ENCODE measurements around the gene SMIM12.

SMIM12 gene, protein sequence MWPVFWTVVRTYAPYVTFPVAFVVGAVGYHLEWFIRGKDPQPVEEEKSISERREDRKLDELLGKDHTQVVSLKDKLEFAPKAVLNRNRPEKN

GRCh38 chr1:34859446-34860200 lies at the start of gene SMIM12:
TSS of gene SMIM12 (minus strand) at chr1:34859749. CDS start at chr1:34855977, 3,772 bp downstream.
- DNase-seq (ENCODE audit: low spot score) = peak; percentile 96

- DNase-seq (ENCODE audit: low spot score) = no peak
Measured at GRCh38 chr1:34908369-34908768, 48.8 kb upstream of the SMIM12 start.

DNA sequence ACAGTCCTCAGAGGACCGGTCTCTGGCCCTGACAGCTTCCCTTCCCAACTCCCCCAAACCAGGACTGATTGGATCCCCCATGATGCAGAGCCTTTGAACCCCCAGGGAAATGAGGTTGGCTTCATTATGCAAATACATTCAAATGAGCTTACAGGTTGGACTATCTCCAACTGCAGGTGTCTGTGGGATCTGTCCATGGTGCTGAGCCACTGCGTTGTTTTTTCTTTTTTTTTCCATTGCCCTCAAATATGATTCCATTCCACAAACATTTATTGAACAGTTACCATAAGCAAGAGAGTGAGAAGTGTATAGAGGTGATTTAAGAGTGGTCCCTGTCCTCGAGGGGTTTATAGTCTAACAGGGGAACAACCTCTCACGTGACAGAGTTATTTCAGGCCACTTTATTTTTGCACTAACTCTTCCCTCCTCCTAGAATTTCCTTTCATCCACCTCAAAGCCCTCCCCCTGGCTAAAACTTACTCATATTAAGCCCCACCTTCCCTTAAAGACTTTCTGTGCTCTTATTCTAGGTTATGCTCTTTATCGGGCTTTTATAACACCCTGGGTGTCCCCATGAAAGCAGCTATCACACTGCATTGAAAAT lies 48.0 kb upstream of the SMIM12 start:
- DNase-seq (ENCODE audit: low spot score) = no peak

- DNase-seq (ENCODE audit: low spot score) = no peak
Measured at GRCh38 chr1:34906756-34907155, 47.2 kb upstream of the SMIM12 start.

DNA sequence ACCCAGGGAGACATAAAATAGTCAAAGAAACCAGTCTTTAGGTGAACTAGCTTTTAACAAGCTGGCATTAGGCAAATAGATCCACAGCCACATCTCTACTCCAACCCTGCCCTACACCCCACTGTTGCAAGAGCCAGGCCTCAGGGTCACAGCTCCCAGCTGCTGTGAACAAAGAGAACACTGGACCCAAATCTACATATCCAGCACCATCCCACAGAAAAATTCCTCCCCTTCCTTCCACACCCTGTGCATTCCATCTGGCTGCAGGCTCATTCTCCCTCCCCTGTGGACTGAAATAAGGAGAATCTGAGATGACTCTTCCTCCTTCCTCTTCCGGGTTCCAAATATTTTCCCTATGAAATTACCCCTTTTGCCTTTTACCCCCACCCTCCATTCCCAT lies 46.7 kb upstream of the SMIM12 start:
- DNase-seq (ENCODE audit: low spot score) = no peak

GRCh38 chr1:34905098-34905459 lies 45.5 kb upstream of the SMIM12 start:
- DNase-seq (ENCODE audit: low spot score) = no peak

DNA sequence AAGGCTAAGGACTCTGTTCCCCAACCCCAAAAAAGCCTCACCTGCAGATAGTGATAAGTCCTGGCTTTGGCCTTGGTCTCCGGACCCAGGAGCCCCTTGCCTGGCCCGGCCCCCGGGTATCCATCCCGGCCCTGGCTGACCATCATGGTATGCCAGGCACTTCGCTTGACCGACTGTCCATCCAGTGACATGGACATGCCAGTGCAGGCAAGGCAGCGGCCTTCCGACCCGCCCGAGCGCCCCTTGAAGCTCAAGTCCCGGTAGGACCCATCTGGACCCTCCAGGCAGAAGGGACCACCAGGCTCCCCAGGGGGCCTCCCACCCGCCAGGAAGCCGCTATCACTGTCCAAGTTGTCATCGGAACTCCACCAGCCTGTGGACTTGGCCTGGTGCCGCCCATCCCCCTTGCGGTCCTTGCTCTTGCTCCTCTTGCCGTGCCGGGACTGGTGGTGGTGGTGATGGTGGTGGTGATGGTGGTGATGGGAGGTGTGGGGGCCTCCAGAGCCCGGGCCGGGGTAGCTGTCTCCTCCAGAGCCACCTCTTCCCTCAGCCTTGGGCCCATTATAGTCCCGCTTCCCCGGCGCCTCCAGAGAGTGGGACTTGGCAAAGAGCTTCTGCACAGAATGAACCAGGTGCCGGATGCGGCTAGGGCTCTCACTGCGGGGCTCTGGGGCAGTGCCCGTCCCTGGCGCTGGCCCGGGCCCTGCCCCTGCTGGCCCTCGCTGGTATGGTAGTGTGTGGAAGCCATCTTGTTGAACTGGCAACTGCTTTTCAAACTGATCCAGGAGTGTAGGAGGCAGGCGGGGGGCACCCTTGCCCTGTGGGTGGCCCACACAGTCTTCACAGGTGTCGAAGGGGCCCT lies 44.9 kb upstream of the SMIM12 start:
- no peak for DNase-seq (ENCODE audit: low spot score)

- DNase-seq (ENCODE audit: low spot score) = no peak
Measured at GRCh38 chr1:34901919-34902318, 42.4 kb upstream of the SMIM12 start.

DNA sequence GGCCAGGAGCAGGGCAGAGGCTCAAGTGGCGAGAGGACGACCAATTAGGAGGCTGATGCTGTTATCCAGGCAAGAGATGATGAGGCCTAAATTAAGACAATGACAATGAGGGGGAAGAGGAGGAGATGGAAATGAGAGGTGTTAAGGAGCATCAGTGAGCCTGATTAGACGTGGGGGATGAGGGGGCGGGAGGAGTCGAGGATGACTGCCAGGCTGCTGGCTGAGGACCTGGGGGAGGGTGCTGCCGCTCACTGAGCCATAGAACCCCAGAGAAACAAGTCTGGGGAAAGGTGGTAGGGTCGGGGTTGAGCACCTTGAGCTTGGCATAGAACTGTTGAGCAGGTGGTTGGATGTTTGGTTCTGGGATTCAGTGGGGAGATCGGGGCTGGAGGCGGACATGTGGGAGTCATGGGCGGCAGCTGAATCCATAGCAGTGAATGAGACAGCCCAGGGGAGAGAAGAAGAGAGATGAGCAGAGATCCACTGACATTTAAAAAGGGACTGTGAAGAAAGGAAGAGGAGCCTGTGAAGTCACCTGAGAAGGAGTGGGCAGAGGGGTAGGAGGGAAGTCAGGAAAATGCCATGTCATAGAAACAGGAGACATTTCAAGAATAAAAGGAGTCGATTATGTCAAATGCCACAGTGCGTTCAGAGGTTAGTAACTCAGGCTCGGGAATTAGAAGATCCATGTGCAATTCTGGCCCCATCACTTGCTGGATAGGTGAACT lies 41.4 kb upstream of the SMIM12 start:
- no peak for DNase-seq (ENCODE audit: low spot score)

DNA sequence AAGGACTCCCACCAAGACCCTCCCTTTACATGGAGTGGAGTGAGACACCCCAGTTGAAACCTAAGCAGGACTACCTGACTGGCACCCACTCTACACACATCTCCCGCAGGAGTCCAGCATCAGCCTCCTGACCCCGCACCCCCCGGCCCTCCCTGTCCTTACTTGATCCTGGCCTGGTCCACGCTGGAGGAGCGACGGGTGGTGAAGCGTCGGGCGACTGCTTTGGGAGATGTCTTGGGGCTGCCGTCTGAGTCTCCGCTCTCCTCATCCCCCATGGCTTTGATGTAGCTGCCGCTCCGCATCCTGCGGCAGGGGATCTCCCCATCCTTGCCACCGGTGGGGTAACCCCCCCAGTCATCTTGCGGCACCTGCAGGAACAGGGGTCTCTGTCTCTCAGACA lies 40.4 kb upstream of the SMIM12 start:
- DNase-seq (ENCODE audit: low spot score) = no peak

GRCh38 chr1:34899471-34899870 lies 39.9 kb upstream of the SMIM12 start:
- DNase-seq (ENCODE audit: low spot score) = no peak

GRCh38 chr1:34898330-34898761 lies 38.8 kb upstream of the SMIM12 start:
- no peak for DNase-seq (ENCODE audit: low spot score)

GRCh38 chr1:34896612-34897011 lies 37.1 kb upstream of the SMIM12 start:
- no peak for DNase-seq (ENCODE audit: low spot score)

- no peak for DNase-seq (ENCODE audit: low spot score)
Measured at GRCh38 chr1:34889705-34890104, 30.2 kb upstream of the SMIM12 start.

DNA sequence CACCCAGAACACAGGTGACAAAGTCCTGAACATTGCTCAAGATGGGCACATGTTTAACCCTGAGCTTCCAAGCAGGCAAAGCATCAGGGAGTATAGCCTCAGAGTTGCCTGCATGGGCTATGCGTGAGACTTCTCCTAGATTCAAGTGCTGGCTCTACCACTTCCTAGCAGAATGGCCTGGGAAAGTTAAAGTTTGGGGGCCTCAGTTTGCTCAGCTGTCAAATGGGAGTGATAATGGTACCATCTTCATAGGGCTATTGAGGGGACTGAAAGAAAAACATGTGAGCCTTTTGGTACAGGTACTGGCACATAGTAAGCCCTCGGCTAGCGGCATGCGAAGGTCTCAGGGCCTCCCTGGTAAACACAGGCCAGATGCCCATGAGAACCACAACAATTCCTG lies 28.0 kb upstream of the SMIM12 start:
- no peak for DNase-seq (ENCODE audit: low spot score)

DNA sequence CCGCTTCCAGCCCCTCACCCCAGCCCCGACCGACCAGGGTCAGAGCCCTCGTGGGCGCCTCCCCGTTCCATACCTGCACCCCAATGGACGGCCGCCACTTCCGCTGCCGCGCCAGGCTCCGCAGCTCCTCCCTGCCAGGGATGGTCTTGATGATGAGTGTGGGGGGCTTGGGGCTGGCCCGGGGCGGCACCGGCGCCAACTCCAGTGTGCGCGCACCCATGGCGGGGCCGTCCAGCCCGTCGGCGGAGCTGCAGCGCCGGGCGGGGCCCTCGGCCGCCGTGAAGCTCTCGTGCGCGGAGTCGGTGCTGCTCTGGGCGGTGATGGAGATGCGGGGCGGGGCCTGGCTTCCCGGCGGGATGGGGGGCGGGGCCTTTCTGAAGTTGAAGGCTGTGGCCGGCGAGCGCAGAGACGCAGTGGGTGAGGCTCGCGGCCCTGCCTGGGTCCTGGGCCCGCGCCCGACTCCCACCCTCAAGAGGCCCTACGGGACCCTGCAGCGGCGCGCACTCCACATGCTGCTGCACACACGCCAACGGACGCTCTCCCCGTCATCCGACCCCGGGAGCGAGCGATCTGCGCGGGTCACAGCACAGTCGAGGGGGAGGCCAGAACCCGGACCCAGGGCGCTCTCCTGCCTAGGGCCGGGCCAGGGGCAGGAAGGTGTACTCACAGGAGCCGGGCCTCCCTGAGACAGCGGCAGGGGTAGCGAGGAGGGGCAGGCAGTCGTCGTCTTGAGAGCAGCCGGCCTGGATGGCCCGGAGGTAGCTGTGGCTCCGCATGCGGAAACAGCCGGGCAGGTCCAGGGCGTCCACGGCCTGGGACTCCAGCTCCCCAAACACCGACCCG lies 26.1 kb upstream of the SMIM12 start:
- no peak for DNase-seq (ENCODE audit: low spot score)

DNA sequence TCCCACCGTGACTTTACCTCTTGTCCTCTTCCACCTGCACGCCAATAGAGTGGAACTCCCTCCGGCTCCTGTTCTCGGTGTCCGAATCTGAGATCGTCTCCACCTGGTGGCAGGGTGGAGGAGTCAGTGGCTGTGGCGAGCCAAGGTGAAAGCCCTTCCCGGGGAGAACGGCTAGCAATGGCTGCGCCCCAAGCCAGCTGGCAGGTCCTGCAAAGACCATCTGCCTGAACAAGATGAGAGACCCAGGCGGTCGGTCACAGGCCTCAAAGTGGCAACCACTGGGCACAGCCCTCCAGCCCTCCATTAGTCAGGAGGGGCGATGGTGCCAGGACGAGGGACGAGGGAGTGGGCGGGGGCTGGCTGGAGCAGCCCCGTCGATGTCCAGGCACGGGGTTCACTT lies 25.4 kb upstream of the SMIM12 start:
- peak; percentile 57 for DNase-seq (ENCODE audit: low spot score)

DNA sequence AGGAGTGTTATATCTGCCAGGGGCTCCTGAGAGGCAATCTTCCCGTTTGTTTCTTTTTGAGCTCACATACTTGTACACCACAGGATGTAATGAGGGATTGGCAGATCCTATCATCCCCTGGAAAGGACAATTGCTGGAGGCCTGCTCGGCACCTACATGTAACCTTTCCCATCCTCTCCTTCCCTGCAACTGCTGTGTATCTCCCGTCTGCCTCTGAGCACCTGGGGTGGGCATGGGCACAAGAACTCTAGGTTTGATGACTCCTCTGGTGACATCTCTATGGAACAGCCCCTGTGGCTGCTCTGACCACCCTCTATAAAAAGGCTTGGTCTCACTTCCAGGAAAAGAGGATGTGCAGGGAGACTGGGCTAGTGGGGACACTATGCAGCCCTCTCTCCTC lies 25.0 kb upstream of the SMIM12 start:
- no peak for DNase-seq (ENCODE audit: low spot score)

- DNase-seq (ENCODE audit: low spot score) = no peak
Measured at GRCh38 chr1:34879230-34879629, 19.7 kb upstream of the SMIM12 start.

GRCh38 chr1:34876406-34876805 lies 16.9 kb upstream of the SMIM12 start:
- no peak for DNase-seq (ENCODE audit: low spot score)

DNA sequence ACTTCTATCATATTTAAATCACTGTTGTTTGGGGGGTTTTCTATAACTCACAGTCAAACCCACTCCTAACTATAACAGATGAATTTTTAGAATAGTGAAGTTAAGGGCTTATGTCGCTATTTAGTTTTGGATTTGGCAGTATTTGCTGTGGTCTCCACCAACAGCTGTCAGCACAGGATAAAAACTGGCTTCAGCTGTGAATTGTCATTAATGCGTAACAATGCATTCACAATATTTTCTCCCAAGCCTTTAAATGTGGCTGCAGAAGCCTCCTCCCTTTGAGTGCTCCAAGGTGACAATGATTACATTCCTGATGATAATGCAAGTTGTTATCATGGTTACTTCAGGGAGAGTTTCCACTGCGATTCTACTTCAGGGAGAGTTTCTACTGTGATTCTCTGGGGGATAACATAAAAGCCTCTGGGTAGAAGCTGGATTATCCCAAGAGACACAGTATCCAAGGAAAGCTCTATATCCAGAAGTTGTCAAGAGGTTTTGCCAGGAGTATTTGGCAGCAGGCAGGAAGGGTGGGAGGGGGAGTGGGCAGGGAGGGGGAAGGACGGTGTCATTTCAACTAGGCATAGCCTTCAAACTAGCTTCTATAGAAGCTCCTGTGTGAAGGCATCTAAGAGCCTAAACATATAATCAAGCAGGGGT lies 14.9 kb upstream of the SMIM12 start:
- no peak for DNase-seq (ENCODE audit: low spot score)

Data from HuH-7.5 (cell line).